ENCODE measurements around the gene FBXL20.

- no peak for TF ChIP-seq CTCF (IDR thresholded peaks at IDR 0.05 in 2 of 3, conservative IDR thresholded peaks at IDR 0.05 in 1 of 3; ENCODE audit: borderline replicate concordance in 1 of 3, insufficient read depth in 1 of 3, low read depth in 2 of 3, low read length in 2 of 3)
- no peak for TF ChIP-seq POLR2A (IDR thresholded peaks at IDR 0.05; ENCODE audit: borderline replicate concordance, extremely low read depth, insufficient read depth, insufficient read length)
- TF ChIP-seq POLR2AphosphoS5 (IDR thresholded peaks at IDR 0.05; ENCODE audit: low read depth, low read length) = no peak
- TF ChIP-seq EZH2 (IDR thresholded peaks at IDR 0.05) = no peak
- no peak for TF ChIP-seq JUND (IDR thresholded peaks at IDR 0.05)
- no peak for TF ChIP-seq SP1 (IDR thresholded peaks at IDR 0.05; ENCODE audit: low read depth)
- no peak for TF ChIP-seq REST (IDR thresholded peaks at IDR 0.05; ENCODE audit: low read depth)
- no peak for TF ChIP-seq ATF3 (IDR thresholded peaks at IDR 0.05)
- no peak for TF ChIP-seq ZFX (IDR thresholded peaks at IDR 0.05)
Measured at GRCh38 chr17:39244016-39244599, 157.3 kb downstream of the FBXL20 start.

Data from HCT116 (cell line).